A549 (cell line): ENCODE results near the gene MAMDC4.

Experiments used
- EHMT2 ChIP-seq: fragments of 200-600 bp; sonication (generic); IDR thresholded peaks from 2 replicates; pipeline ENCODE4 v1.6.1; 2016; ENCODE audit warnings: antibody characterized with exemption, low read depth, mild to moderate bottlenecking, moderate library complexity
- EP300 ChIP-seq, 2 experiments: fragments of >200 bp; sonication (Bioruptor Twin); formaldehyde crosslinking; IDR thresholded peaks; 2 replicates in 1 of 2; 3 replicates in 1 of 2; pipeline ENCODE4 v1.6.1; 2016 to 2017
- TF ChIP-seq, protein P1 (sequence below): fragments of >200 bp; sonication (Bioruptor Twin); formaldehyde crosslinking; IDR thresholded peaks from 3 replicates; pipeline ENCODE4 v1.5.1; 2016
- TF ChIP-seq, protein P2 (sequence below): IDR thresholded peaks from 2 replicates; pipeline ENCODE4 v1.6.1; 2012

DNA sequence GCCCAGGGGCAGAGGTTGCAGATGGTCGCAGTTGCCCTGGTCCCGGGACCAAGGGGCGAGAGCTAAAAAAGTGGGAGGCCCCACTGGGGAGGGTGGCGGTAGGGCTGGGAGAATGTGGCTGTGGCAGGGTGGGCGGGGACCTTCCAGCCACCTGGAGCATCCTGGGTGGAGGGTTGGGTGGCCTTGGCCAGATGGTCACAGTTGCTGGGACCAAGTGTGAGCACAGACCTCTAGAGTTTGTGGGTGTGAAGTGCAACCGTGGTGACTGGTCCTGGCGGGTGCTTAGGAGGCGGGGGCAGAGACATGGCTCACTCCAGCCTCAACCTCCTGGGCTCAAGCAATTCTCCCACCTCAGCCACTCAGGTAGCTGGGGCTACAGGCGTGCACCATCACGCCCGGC lies 28.5 kb downstream of the MAMDC4 start:
- TF ChIP-seq, protein P1, sequence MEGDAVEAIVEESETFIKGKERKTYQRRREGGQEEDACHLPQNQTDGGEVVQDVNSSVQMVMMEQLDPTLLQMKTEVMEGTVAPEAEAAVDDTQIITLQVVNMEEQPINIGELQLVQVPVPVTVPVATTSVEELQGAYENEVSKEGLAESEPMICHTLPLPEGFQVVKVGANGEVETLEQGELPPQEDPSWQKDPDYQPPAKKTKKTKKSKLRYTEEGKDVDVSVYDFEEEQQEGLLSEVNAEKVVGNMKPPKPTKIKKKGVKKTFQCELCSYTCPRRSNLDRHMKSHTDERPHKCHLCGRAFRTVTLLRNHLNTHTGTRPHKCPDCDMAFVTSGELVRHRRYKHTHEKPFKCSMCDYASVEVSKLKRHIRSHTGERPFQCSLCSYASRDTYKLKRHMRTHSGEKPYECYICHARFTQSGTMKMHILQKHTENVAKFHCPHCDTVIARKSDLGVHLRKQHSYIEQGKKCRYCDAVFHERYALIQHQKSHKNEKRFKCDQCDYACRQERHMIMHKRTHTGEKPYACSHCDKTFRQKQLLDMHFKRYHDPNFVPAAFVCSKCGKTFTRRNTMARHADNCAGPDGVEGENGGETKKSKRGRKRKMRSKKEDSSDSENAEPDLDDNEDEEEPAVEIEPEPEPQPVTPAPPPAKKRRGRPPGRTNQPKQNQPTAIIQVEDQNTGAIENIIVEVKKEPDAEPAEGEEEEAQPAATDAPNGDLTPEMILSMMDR: no peak
- TF ChIP-seq EP300 (IDR thresholded peaks at IDR 0.05) (no peak), EHMT2 (no peak)
- TF ChIP-seq, protein P2, sequence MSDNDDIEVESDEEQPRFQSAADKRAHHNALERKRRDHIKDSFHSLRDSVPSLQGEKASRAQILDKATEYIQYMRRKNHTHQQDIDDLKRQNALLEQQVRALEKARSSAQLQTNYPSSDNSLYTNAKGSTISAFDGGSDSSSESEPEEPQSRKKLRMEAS: no peak
